ENCODE measurements around the gene FGFR2.

DNA sequence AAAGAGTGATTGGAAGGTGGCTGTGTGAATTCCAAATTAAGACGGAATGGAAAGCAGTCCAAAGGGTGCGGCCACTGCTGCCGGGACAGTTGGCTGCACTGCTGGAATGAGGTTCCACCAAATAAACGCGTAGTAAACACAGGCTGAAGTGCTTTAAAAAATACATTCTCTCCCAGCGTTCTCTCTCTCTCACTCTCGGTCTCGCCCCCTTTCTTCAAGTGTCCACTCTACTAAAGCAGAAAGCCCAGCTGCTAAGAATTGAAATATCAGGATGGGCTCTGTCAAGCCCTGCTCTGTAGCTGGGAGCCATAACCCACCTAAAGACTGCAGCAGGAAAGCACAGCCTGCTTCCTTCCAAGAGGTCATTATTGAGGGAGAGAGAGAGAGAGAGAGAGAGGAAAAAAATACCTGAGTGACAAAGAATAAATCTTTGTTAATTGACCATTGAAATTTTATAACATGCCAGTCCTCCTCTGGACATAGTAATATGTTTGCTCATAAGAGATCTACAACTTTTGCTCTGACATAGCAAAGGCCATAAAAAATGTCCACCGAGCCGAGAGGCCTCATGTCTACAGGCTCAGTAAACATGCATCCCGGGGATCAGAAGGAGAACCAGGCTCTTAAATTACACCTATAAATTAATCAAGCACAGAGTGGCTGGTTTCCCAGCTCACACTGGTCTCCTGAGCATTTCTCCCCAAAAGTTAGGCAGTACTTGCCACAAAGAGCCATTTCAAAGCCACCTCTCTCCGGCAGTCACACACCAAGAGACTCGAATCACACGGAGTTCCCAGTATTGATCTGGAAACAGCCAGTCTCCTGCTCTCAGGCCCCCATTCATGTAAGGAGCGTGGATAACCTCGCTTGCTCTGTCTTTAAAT, 72.8 kb downstream of the FGFR2 start:
- TF ChIP-seq BHLHE40 (IDR thresholded peaks at IDR 0.05; ENCODE audit: low read depth, low read length) (no peak), POLR2A (IDR thresholded peaks at IDR 0.05; ENCODE audit: low read depth, low read length) (no peak)
- TF ChIP-seq, protein P1, sequence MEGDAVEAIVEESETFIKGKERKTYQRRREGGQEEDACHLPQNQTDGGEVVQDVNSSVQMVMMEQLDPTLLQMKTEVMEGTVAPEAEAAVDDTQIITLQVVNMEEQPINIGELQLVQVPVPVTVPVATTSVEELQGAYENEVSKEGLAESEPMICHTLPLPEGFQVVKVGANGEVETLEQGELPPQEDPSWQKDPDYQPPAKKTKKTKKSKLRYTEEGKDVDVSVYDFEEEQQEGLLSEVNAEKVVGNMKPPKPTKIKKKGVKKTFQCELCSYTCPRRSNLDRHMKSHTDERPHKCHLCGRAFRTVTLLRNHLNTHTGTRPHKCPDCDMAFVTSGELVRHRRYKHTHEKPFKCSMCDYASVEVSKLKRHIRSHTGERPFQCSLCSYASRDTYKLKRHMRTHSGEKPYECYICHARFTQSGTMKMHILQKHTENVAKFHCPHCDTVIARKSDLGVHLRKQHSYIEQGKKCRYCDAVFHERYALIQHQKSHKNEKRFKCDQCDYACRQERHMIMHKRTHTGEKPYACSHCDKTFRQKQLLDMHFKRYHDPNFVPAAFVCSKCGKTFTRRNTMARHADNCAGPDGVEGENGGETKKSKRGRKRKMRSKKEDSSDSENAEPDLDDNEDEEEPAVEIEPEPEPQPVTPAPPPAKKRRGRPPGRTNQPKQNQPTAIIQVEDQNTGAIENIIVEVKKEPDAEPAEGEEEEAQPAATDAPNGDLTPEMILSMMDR (conservative IDR thresholded peaks at IDR 0.05; ENCODE audit: low read depth, low read length), result no peak

Data from IMR-90 (cell line).